Measurements from ENCODE around the gene SERGEF.

- no peak for TF ChIP-seq CTCF (conservative IDR thresholded peaks at IDR 0.05 in 1 of 2, IDR thresholded peaks at IDR 0.05 in 1 of 2; ENCODE audit: extremely low read depth in 1 of 2, insufficient read depth in 1 of 2, low read depth in 1 of 2, low read length in 2 of 2)
- TF ChIP-seq EZH2 (IDR thresholded peaks at IDR 0.05; ENCODE audit: borderline replicate concordance, low read length) = no peak
Measured at GRCh38 chr11:17927681-17928343, 85.0 kb downstream of the SERGEF start.

All from mammary epithelial cell (primary cell).